GM19193 (cell line): ENCODE results near the gene DUSP14.

ENCODE experiments used
- POLR2A ChIP-seq: IDR thresholded peaks from 4 replicates; pipeline ENCODE4 v1.6.1; 2011; ENCODE audit not compliant: insufficient read depth, insufficient read length; ENCODE audit errors: extremely low read depth

DUSP14 gene

GRCh38 chr17:37479025-37479424 lies 10.7 kb upstream of the DUSP14 start:
- TF ChIP-seq POLR2A = no peak

GRCh38 chr17:37480427-37480826 lies 9.3 kb upstream of the DUSP14 start:
- TF ChIP-seq POLR2A = no peak

- no peak for TF ChIP-seq POLR2A
Observed at GRCh38 chr17:37481001-37481665, 8.6 kb upstream of the DUSP14 start.

- no peak for TF ChIP-seq POLR2A
Observed at GRCh38 chr17:37483311-37484039, 6.2 kb upstream of the DUSP14 start.

GRCh38 chr17:37485938-37486570 lies 3.6 kb upstream of the DUSP14 start:
- TF ChIP-seq POLR2A = no peak

GRCh38 chr17:37488009-37488604 lies 1.6 kb upstream of the DUSP14 start:
- no peak for TF ChIP-seq POLR2A

- TF ChIP-seq POLR2A = no peak
Observed at GRCh38 chr17:37488607-37489196, 989 bp upstream of the DUSP14 start.

- TF ChIP-seq POLR2A = no peak
Observed at GRCh38 chr17:37490022-37490587, 414 bp downstream of the DUSP14 start.

- TF ChIP-seq POLR2A = no peak
Observed at GRCh38 chr17:37490638-37491614, 1.2 kb downstream of the DUSP14 start.

- TF ChIP-seq POLR2A = no peak
Observed at GRCh38 chr17:37492167-37492566, 2.5 kb downstream of the DUSP14 start.

GRCh38 chr17:37493249-37494027 lies 3.7 kb downstream of the DUSP14 start:
- TF ChIP-seq POLR2A = no peak

GRCh38 chr17:37494401-37494831 lies 4.7 kb downstream of the DUSP14 start:
- no peak for TF ChIP-seq POLR2A

- no peak for TF ChIP-seq POLR2A
Observed at GRCh38 chr17:37494971-37495370, 5.3 kb downstream of the DUSP14 start.
